GM12891 (cell line): ENCODE results near the gene RSPH10B2.
"Not testable (repeated sequence)": the region's sequence is repeated elsewhere in the genome, so short reads cannot be mapped to it uniquely, and the experiment has no call there.

Experiments
- POLR2A ChIP-seq: IDR thresholded peaks from 2 replicates; pipeline ENCODE4 v1.6.1; 2011; ENCODE audit warnings: low read depth, low read length, control low read depth
- POU2F2 ChIP-seq: IDR thresholded peaks from 2 replicates; pipeline ENCODE4 v1.6.1; 2011; ENCODE audit warnings: low read depth, mild to moderate bottlenecking, control low read depth, low read length, moderate library complexity

DNA sequence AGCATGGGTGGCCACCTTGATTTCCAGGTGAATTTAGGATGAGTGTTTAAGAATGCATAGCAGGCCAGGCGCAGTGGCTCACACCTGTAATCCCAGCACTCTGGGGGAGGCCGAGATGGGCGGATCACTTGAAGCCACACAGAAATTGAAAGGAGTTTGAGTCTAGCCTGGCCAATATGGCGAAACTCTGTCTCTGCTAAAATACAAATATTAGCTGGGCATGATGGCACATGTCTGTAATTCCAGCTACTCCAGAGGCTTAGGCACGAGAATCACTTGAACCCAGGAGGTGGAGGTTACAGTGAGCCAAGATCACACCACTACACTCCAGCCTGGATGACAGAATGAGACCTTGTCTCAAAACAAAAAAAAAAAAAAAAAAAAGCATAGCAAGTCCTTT lies 27.6 kb upstream of the RSPH10B2 start:
- not testable (repeated sequence) for TF ChIP-seq POU2F2, POLR2A
